OCI-M2 (cell line): ENCODE results near the gene PROKR1.
"Not testable (repeated sequence)": the region's sequence is repeated elsewhere in the genome, so short reads cannot be mapped to it uniquely, and the experiment has no call there.

ENCODE experiments used
- DNase-seq: peaks from one replicate; lab custom pipeline; 2025; ENCODE audit not compliant: unreplicated experiment; lab: John Stamatoyannopoulos, UW

PROKR1 gene

GRCh38 chr2:68653538-68653982, 10.2 kb downstream of the PROKR1 start:
- no peak for DNase-seq

- no peak for DNase-seq
Measured at GRCh38 chr2:68658266-68658665, 14.9 kb downstream of the PROKR1 start.

- DNase-seq: no peak
Measured at GRCh38 chr2:68659081-68659480, 15.7 kb downstream of the PROKR1 start.

- DNase-seq: no peak
Measured at GRCh38 chr2:68660658-68661057, 17.3 kb downstream of the PROKR1 start.

GRCh38 chr2:68662466-68662865, 19.1 kb downstream of the PROKR1 start:
- DNase-seq: no peak

GRCh38 chr2:68663371-68664156, 20.2 kb downstream of the PROKR1 start:
- DNase-seq: no peak

- no peak for DNase-seq
Measured at GRCh38 chr2:68667371-68667770, 24.0 kb downstream of the PROKR1 start.

- DNase-seq: no peak
Measured at GRCh38 chr2:68669651-68670050, 26.3 kb downstream of the PROKR1 start.

- no peak for DNase-seq
Measured at GRCh38 chr2:68671961-68672360, 28.6 kb downstream of the PROKR1 start.

- no peak for DNase-seq
Measured at GRCh38 chr2:68673631-68674030, 30.3 kb downstream of the PROKR1 start.

GRCh38 chr2:68675470-68675869, 32.1 kb downstream of the PROKR1 start:
- no peak for DNase-seq

GRCh38 chr2:68677837-68678236, 34.5 kb downstream of the PROKR1 start:
- not testable (repeated sequence) for DNase-seq

- DNase-seq: not testable (repeated sequence)
Measured at GRCh38 chr2:68679166-68679916, 36.0 kb downstream of the PROKR1 start.

- not testable (repeated sequence) for DNase-seq
Measured at GRCh38 chr2:68679917-68680267, 36.5 kb downstream of the PROKR1 start.

- no peak for DNase-seq
Measured at GRCh38 chr2:68684197-68684596, 40.8 kb downstream of the PROKR1 start.

GRCh38 chr2:68686178-68686577, 42.8 kb downstream of the PROKR1 start:
- DNase-seq: no peak

- no peak for DNase-seq
Measured at GRCh38 chr2:68687018-68687417, 43.6 kb downstream of the PROKR1 start.

- peak; percentile 34 for DNase-seq
Measured at GRCh38 chr2:68689553-68690537, 46.5 kb downstream of the PROKR1 start.

GRCh38 chr2:68690851-68691250, 47.5 kb downstream of the PROKR1 start:
- DNase-seq: no peak

GRCh38 chr2:68692511-68692910, 49.1 kb downstream of the PROKR1 start:
- DNase-seq: no peak

GRCh38 chr2:68693951-68694350, 50.6 kb downstream of the PROKR1 start:
- no peak for DNase-seq
